NCI-H2107 (cell line): Measurements from ENCODE around the gene CFTR.

Source experiments
- DNase-seq: peaks from one replicate; lab custom pipeline; 2025; lab: John Stamatoyannopoulos, UW

CFTR gene

GRCh38 chr7:117590191-117590590 lies 110.4 kb downstream of the CFTR start:
- no peak for DNase-seq

GRCh38 chr7:117592011-117592635 lies 112.3 kb downstream of the CFTR start:
- no peak for DNase-seq

GRCh38 chr7:117596134-117596533 lies 116.3 kb downstream of the CFTR start:
- no peak for DNase-seq

GRCh38 chr7:117597755-117598154 lies 117.9 kb downstream of the CFTR start:
- DNase-seq: no peak

- no peak for DNase-seq
Measured at GRCh38 chr7:117600911-117601310, 121.1 kb downstream of the CFTR start.

- no peak for DNase-seq
Measured at GRCh38 chr7:117603627-117604026, 123.8 kb downstream of the CFTR start.

- no peak for DNase-seq
Measured at GRCh38 chr7:117605712-117606111, 125.9 kb downstream of the CFTR start.

GRCh38 chr7:117606132-117606531 lies 126.3 kb downstream of the CFTR start:
- DNase-seq: no peak

GRCh38 chr7:117610396-117610795 lies 130.6 kb downstream of the CFTR start:
- DNase-seq: no peak

GRCh38 chr7:117612637-117613036 lies 132.8 kb downstream of the CFTR start:
- DNase-seq: no peak

GRCh38 chr7:117616694-117617093 lies 136.9 kb downstream of the CFTR start:
- no peak for DNase-seq

- no peak for DNase-seq
Measured at GRCh38 chr7:117619681-117620080, 139.9 kb downstream of the CFTR start.

GRCh38 chr7:117621075-117621618 lies 141.3 kb downstream of the CFTR start:
- DNase-seq: no peak

- DNase-seq: no peak
Measured at GRCh38 chr7:117623606-117624005, 143.8 kb downstream of the CFTR start.

- DNase-seq: no peak
Measured at GRCh38 chr7:117630501-117630900, 150.7 kb downstream of the CFTR start.

- no peak for DNase-seq
Measured at GRCh38 chr7:117630907-117631564, 151.2 kb downstream of the CFTR start.

- no peak for DNase-seq
Measured at GRCh38 chr7:117631652-117632051, 151.8 kb downstream of the CFTR start.

- no peak for DNase-seq
Measured at GRCh38 chr7:117637937-117638336, 158.1 kb downstream of the CFTR start.

- DNase-seq: no peak
Measured at GRCh38 chr7:117639966-117640365, 160.1 kb downstream of the CFTR start.

- no peak for DNase-seq
Measured at GRCh38 chr7:117640465-117640864, 160.6 kb downstream of the CFTR start.

- DNase-seq: no peak
Measured at GRCh38 chr7:117645481-117646165, 165.8 kb downstream of the CFTR start.

- DNase-seq: no peak
Measured at GRCh38 chr7:117648203-117648866, 168.5 kb downstream of the CFTR start.
